Endothelial cell of umbilical vein (primary cell): ENCODE results near the gene CD82. TPM values are rescaled to one million over a fixed set of nuclear protein-coding genes. Genes with fewer than 3 reads are reported as not detected.

Source experiments
- BruUV-seq: library from RNA; stranded (reverse); fragments of 400-500 nt; replicated peaks from 2 replicates; lab custom pipeline; 2021; lab: Mats Ljungman, UMichigan
- CTCF ChIA-PET: fragments of 300-600, 350-600 bp; sonication (Branson Sonifier 250); formaldehyde crosslinking; loops from one replicate; lab custom pipeline; 2021; ENCODE audit warnings: antibody characterized with exemption, inconsistent platforms; lab: Charles Lee
- POLR2A ChIA-PET: fragments of 300-600, 350-600 bp; sonication (Branson Sonifier 250); formaldehyde crosslinking; loops from one replicate; lab custom pipeline; 2021; ENCODE audit warnings: antibody characterized with exemption, inconsistent platforms; lab: Charles Lee
- DNase-seq: peaks from one replicate; pipeline ENCODE4 v3.0.0-alpha.2; 2011; ENCODE audit warnings: low read depth, low spot score
- FAIRE-seq: peaks from 2 replicates; lab custom pipeline; 2011; peaks lifted over from hg19 to GRCh38; lab: Jason Lieb, UNC
- H2AFZ ChIP-seq: 2 replicates; pipeline ENCODE4 v1.6.0; 2012; ENCODE audit warnings: low read depth, low read length, control low read depth, inconsistent platforms
- H3K27ac ChIP-seq: 2 replicates; pipeline ENCODE4 v1.5.1; 2011; ENCODE audit warnings: low read depth, mild to moderate bottlenecking, control low read depth, low read length, moderate library complexity; ENCODE audit not compliant: insufficient read depth
- H3K27me3 ChIP-seq, 2 experiments: 2 replicates each; pipeline versions ENCODE4 v1.6.0 to v1.6.1; 2011; ENCODE audit warnings: low read length in 2 of 2, mixed read lengths in 1 of 2; ENCODE audit not compliant: control insufficient read depth in 2 of 2, insufficient read depth in 2 of 2
- H3K36me3 ChIP-seq, 2 experiments: 2 replicates in 1 of 2; 3 replicates in 1 of 2; pipeline ENCODE4 v1.5.1; 2011; ENCODE audit warnings: low read length in 2 of 2, mild to moderate bottlenecking in 1 of 2, moderate library complexity in 1 of 2; ENCODE audit not compliant: control insufficient read depth in 2 of 2, insufficient read depth in 2 of 2; ENCODE audit errors: extremely low read depth in 1 of 2
- H3K4me1 ChIP-seq: 3 replicates; pipeline ENCODE4 v1.5.1; 2011; ENCODE audit warnings: mild to moderate bottlenecking, low read length; ENCODE audit not compliant: control insufficient read depth, insufficient read depth; ENCODE audit errors: extremely low read depth
- H3K4me2 ChIP-seq: 2 replicates; pipeline ENCODE4 v1.6.1; 2011; ENCODE audit warnings: low read length, control low read depth, mixed read lengths; ENCODE audit not compliant: insufficient read depth
- H3K4me3 ChIP-seq, 3 experiments: fragments of 200-600 bp in 1 of 3; sonication (generic), shearing (Covaris generic) in 1 of 3; replicated peaks in 1 of 3; 2 replicates each; pipeline ENCODE4 v1.5.1; 2011 to 2016; ENCODE audit warnings: control low read depth in 3 of 3, low read length in 3 of 3, mild to moderate bottlenecking in 2 of 3, inconsistent platforms in 1 of 3, low read depth in 1 of 3, moderate library complexity in 1 of 3; ENCODE audit not compliant: insufficient read depth in 1 of 3
- H3K79me2 ChIP-seq: 2 replicates; pipeline ENCODE4 v1.6.0; 2012; ENCODE audit warnings: low read length, inconsistent platforms; ENCODE audit not compliant: control insufficient read depth, insufficient read depth
- H3K9ac ChIP-seq: replicated peaks from 2 replicates; pipeline ENCODE3; 2011; ENCODE audit warnings: low read length, control low read depth; ENCODE audit not compliant: insufficient read depth; ENCODE audit errors: extremely low read depth
- H3K9me1 ChIP-seq: replicated peaks from 3 replicates; pipeline ENCODE4 v1.6.0; 2011; ENCODE audit warnings: mild to moderate bottlenecking, low read length; ENCODE audit not compliant: control insufficient read depth, insufficient read depth; ENCODE audit errors: extremely low read depth
- H3K9me3 ChIP-seq: replicated peaks from 2 replicates; pipeline ENCODE4 v1.5.1; 2012; ENCODE audit warnings: low read length, inconsistent platforms; ENCODE audit not compliant: control insufficient read depth, insufficient read depth
- H4K20me1 ChIP-seq: replicated peaks from 2 replicates; pipeline ENCODE3; 2011; ENCODE audit warnings: mild to moderate bottlenecking, low read length; ENCODE audit not compliant: control insufficient read depth, insufficient read depth; ENCODE audit errors: extremely low read depth
- EZH2 ChIP-seq: IDR thresholded peaks from 2 replicates; pipeline ENCODE4 v1.6.1; 2012; ENCODE audit warnings: borderline replicate concordance, low read depth, mild to moderate bottlenecking, moderate library complexity, low read length, inconsistent platforms; ENCODE audit not compliant: severe bottlenecking
- FOS ChIP-seq: IDR thresholded peaks from 2 replicates; pipeline ENCODE4 v1.6.1; 2011; ENCODE audit warnings: mild to moderate bottlenecking, low read length, moderate library complexity, borderline replicate concordance; ENCODE audit not compliant: insufficient read depth
- GATA2 ChIP-seq: IDR thresholded peaks from 2 replicates; pipeline ENCODE4 v1.7.0; 2011; ENCODE audit warnings: low read depth, mild to moderate bottlenecking, moderate library complexity, mixed read lengths, low read length; ENCODE audit not compliant: insufficient read length, insufficient read depth
- JUN ChIP-seq: IDR thresholded peaks from 2 replicates; pipeline ENCODE4 v1.6.1; 2011; ENCODE audit warnings: borderline replicate concordance, low read depth; ENCODE audit not compliant: insufficient read length, insufficient read depth
- MAX ChIP-seq: IDR thresholded peaks from 2 replicates; pipeline ENCODE4 v1.6.1; 2011; ENCODE audit not compliant: insufficient read depth, insufficient read length
- MYC ChIP-seq: IDR thresholded peaks from one replicate; pipeline ENCODE4 v1.6.1; 2011; ENCODE audit warnings: mild to moderate bottlenecking, low read depth, low read length
- POLR2A ChIP-seq: IDR thresholded peaks from 2 replicates; pipeline ENCODE4 v1.6.1; 2012; ENCODE audit warnings: low read depth, mild to moderate bottlenecking, control low read depth, low read length
- POLR2AphosphoS5 ChIP-seq: IDR thresholded peaks from 2 replicates; pipeline ENCODE4 v1.6.1; 2012; ENCODE audit warnings: low read depth, mild to moderate bottlenecking, control low read depth, low read length, moderate library complexity; ENCODE audit not compliant: insufficient read depth
- dilution Hi-C: fragments of 300-500 bp; cut with MboI; formaldehyde crosslinking; loops from one replicate; pipeline ENCODE4 v1.15.0; 2019; ENCODE audit warnings: low sequenced_read_pairs; ENCODE audit not compliant: extremely low pct_ligation_motif_present
- intact Hi-C: fragments of 100-400 bp; cut with micrococcal nuclease; formaldehyde crosslinking; loops from one replicate; pipeline ENCODE4 v1.10.0; 2022
- polyA plus RNA-seq, 4 experiments: library from polyadenylated mRNA; depleted of rRNA in 3 of 4; stranded (reverse) in 3 of 4; unstranded in 1 of 4; fragments of >200 nt; gene quantifications; 2 replicates each; pipeline versions ENCODE4 v1.2.1 to v1.2.3, GENCODE V29; 2011 to 2012; ENCODE audit warnings: missing spikeins in 1 of 4
- total RNA-seq: library from RNA; stranded (reverse); gene quantifications from 2 replicates; pipeline ENCODE4 v1.2.3, GENCODE V29; 2021
- TF ChIP-seq, protein P1 (sequence below), 2 donors: IDR thresholded peaks; 1 replicate in 1 of 2; 2 replicates in 1 of 2; pipeline ENCODE4 v1.5.1; 2011; ENCODE audit warnings: low read length in 2 of 2, mild to moderate bottlenecking in 2 of 2, moderate library complexity in 2 of 2, control low read depth in 1 of 2, inconsistent platforms in 1 of 2, low read depth in 1 of 2; ENCODE audit not compliant: insufficient read depth in 1 of 2; ENCODE audit errors: extremely low read depth in 1 of 2

CD82 gene
- total and polyA plus RNA-seq, 2 donors (not counting 3 experiments of a cell fraction or from before 2014, with no cell fraction given), result 17.9 to 25.2 TPM

- H2AFZ ChIP-seq, result no peak overlapping the region
- no peak overlapping the region for H3K4me2 ChIP-seq
- no peaks in the 10 kb centered on the region for H3K79me2 ChIP-seq
- no peak overlapping the region for H3K9ac ChIP-seq
- H3K9me3 ChIP-seq, result no peaks in the 10 kb centered on the region
- no peak for DNase-seq
- H3K27ac ChIP-seq, result no peak overlapping the region
- dilution Hi-C loops (no loop called here), intact Hi-C loops (no loop called here)
- H4K20me1 ChIP-seq, result no peaks in the 10 kb centered on the region
- no peak for FAIRE-seq
- H3K36me3 ChIP-seq, result no peaks in the 10 kb centered on the region
- ChIA-PET CTCF (interaction anchor here (0.7 to 1.9 kb wide), 2 partner anchors 16 to 40 kb away, joined by 3 to 4 read pairs; no protein-coding TSS in a partner anchor), POLR2A (no interaction called here)
- no peak overlapping the region for H3K4me3 ChIP-seq
- BruUV-seq, result no TSS peak
- TF ChIP-seq MAX (no peak), FOS (no peak), POLR2A (no peak), JUN (no peak), GATA2 (no peak), MYC (no peak), EZH2 (no peak), POLR2AphosphoS5 (no peak)
- TF ChIP-seq, protein P1, sequence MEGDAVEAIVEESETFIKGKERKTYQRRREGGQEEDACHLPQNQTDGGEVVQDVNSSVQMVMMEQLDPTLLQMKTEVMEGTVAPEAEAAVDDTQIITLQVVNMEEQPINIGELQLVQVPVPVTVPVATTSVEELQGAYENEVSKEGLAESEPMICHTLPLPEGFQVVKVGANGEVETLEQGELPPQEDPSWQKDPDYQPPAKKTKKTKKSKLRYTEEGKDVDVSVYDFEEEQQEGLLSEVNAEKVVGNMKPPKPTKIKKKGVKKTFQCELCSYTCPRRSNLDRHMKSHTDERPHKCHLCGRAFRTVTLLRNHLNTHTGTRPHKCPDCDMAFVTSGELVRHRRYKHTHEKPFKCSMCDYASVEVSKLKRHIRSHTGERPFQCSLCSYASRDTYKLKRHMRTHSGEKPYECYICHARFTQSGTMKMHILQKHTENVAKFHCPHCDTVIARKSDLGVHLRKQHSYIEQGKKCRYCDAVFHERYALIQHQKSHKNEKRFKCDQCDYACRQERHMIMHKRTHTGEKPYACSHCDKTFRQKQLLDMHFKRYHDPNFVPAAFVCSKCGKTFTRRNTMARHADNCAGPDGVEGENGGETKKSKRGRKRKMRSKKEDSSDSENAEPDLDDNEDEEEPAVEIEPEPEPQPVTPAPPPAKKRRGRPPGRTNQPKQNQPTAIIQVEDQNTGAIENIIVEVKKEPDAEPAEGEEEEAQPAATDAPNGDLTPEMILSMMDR (IDR thresholded peaks at IDR 0.05; ENCODE audit: extremely low read depth in 1 of 2, insufficient read depth in 1 of 2, low read depth in 1 of 2, low read length in 2 of 2), result no peak
- H3K4me1 ChIP-seq, result no peaks in the 10 kb centered on the region
- H3K9me1 ChIP-seq, result no peaks in the 10 kb centered on the region
- no peaks in the 10 kb centered on the region for H3K27me3 ChIP-seq
Measured at GRCh38 chr11:44576656-44577055, 11.2 kb downstream of the CD82 start.
